ENCODE measurements around the gene RBMS3.
"Not testable (repeated sequence)": the region's sequence is repeated elsewhere in the genome, so short reads cannot be mapped to it uniquely, and the experiment has no call there.

Gene RBMS3

DNA sequence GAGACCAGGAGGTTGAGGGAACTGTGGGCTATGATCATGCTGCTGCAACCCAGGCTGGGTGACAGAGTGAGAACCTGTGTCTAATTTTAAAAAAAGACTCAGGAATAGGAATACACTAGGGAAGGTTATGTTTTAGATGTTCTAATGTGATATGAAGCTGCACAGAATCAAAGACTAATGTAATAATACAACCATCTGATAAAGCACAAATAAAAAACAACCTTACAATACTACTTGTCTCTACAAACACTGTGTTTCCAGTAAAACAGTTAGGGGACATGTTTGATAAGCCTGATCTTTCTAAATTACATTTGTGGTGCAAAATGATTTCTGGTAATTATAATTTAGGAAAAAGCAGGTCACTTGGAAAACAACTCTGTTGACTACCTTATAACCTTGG lies 56.7 kb downstream of the RBMS3 start:
- DNase-seq (ENCODE audit: extremely low read depth in 1 of 2, low read depth in 1 of 2), result no peak

GRCh38 chr3:29338377-29338776 lies 57.5 kb downstream of the RBMS3 start:
- DNase-seq (ENCODE audit: extremely low read depth in 1 of 2, low read depth in 1 of 2), result no peak

GRCh38 chr3:29339016-29339833 lies 58.4 kb downstream of the RBMS3 start:
- no peak for DNase-seq (ENCODE audit: extremely low read depth in 1 of 2, low read depth in 1 of 2)

- DNase-seq (ENCODE audit: extremely low read depth in 1 of 2, low read depth in 1 of 2), result no peak
Measured at GRCh38 chr3:29344154-29344553, 63.3 kb downstream of the RBMS3 start.

DNA sequence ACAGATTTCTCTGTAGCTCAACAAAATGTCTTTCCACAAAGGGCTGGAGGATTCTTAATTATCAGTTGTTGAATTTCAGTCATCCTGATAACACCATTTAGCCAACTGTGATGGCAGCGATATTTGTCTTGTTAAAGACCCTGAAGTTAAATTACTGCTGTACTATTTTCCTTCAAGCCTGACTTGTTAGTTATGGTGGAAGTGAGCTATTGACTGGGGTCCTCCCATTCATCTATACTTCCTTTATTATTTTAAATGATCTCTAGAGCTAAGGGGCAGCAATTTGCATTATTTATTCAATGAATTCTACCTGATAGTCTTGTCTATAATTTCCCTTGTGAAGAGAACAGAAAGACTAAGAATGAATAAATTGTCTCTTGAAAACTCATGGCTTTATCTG lies 64.1 kb downstream of the RBMS3 start:
- no peak for DNase-seq (ENCODE audit: extremely low read depth in 1 of 2, low read depth in 1 of 2)

GRCh38 chr3:29345516-29346300 lies 64.8 kb downstream of the RBMS3 start:
- DNase-seq (ENCODE audit: extremely low read depth in 1 of 2, low read depth in 1 of 2), result no peak

DNA sequence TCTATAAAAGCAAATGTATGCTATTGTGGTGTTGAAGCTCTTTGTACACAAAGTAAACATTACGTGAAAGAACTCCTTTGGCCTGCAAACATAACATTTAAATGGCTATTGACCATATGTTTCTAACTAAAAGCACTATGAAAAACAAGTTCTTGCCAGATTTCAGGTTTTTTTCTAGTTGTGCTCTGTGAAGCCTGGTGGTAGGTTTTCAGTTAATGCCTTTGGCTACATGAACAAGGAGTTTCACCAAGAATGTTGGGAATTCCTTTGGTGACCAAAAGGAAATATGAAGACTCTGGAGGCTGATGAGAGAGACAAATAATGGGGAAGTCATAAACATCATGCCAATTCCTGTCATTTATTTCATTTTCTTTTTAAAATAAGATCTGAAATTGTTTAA lies 66.0 kb downstream of the RBMS3 start:
- no peak for DNase-seq (ENCODE audit: extremely low read depth in 1 of 2, low read depth in 1 of 2)

DNA sequence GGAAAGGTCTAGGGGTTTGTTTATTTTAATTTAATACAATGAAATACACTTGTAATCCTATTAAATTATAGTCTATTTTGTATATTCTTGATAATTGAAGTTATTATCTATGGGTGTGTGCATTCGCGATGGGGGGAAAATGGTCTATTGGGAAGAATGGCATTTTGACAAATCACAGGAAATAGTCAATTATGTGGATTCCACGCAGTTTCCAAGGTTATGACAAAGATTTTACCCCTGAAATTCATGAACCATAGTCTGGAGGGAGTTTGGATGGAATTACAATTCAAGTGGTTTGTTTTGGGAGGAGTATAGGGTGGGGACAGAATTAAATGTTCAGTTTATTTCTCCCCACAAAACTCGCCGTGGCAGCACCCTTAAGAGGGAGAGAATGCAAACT lies 66.5 kb downstream of the RBMS3 start:
- DNase-seq (ENCODE audit: extremely low read depth in 1 of 2, low read depth in 1 of 2), result no peak

DNA sequence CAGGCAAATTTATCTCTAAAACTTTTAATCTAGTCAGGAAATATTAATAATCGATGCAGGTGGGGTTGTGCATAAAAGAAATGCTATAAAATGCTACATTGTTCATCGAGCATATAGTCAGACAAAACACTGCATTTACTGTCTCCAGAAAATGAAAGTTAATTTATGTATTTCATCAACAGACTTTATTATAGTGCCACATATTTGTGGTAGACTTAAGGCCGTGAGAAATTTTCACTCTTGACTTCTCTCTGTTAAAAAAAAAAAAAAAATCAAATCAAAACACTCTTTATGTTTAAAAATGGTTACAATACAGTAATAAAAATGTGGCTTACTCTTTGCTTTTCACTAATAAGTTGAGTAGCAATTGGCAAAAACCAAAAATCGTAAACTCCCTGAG lies 67.4 kb downstream of the RBMS3 start:
- DNase-seq (ENCODE audit: extremely low read depth in 1 of 2, low read depth in 1 of 2), result no peak

- no peak for DNase-seq (ENCODE audit: extremely low read depth in 1 of 2, low read depth in 1 of 2)
Measured at GRCh38 chr3:29349049-29349448, 68.2 kb downstream of the RBMS3 start.

DNA sequence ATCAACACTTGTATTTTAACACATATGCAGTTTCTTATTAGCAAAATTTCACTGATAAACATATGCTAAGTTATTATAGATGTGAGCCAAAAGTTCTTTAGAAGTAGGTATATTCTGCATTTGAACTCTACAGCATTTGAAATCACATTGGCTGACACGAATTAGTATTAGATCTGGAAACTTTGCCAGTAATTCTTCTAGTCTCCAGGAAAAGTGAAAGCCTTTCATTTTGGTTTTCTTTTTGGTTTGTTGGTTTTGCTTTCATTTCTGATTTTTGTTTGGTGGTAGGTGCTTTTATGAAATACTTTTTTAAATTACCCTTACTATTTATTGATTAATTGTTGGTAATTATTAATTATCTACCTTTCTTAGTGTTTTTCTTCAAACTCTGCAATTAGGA lies 72.9 kb downstream of the RBMS3 start:
- no peak for DNase-seq (ENCODE audit: extremely low read depth in 1 of 2, low read depth in 1 of 2)

DNA sequence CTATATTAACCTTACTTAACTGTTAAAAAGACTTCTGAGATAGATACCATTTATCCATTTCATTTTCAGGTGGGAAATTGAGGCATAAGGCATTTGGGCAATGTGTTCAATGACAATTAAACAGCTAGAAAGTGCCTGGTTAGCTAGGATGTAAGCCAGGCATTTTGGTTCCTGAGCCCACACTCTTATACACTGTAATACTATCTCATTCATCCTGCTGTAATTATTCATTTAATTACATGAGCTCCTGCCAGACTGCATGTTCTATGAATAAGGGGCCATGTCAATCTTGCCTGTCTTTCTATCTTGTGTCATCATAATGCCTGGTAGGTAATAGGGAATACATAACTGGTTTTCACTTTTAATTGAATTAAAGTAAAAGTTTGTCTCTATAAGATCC lies 74.0 kb downstream of the RBMS3 start:
- no peak for DNase-seq (ENCODE audit: extremely low read depth in 1 of 2, low read depth in 1 of 2)

- DNase-seq (ENCODE audit: extremely low read depth in 1 of 2, low read depth in 1 of 2), result no peak
Measured at GRCh38 chr3:29356062-29356461, 75.2 kb downstream of the RBMS3 start.

DNA sequence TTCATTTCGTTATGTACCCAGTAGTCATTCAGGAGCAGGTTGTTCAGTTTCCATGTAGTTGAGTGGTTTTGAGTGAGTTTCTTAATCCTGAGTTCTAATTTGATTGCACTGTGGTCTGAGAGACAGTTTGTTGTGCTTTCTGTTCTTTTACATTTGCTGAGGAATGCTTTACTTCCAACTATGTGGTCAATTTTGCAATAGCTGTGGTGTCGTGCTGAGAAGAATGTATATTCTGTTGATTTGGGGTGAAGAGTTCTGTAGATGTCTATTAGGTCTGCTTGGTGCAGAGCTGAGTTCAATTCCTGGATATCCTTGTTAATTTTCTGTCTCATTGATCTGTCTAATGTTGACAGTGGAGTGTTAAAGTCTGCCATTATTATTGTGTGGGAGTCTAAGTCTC lies 79.4 kb downstream of the RBMS3 start:
- DNase-seq (ENCODE audit: extremely low read depth in 1 of 2, low read depth in 1 of 2), result not testable (repeated sequence)

GRCh38 chr3:29363110-29363509 lies 82.2 kb downstream of the RBMS3 start:
- DNase-seq (ENCODE audit: extremely low read depth in 1 of 2, low read depth in 1 of 2), result no peak

DNA sequence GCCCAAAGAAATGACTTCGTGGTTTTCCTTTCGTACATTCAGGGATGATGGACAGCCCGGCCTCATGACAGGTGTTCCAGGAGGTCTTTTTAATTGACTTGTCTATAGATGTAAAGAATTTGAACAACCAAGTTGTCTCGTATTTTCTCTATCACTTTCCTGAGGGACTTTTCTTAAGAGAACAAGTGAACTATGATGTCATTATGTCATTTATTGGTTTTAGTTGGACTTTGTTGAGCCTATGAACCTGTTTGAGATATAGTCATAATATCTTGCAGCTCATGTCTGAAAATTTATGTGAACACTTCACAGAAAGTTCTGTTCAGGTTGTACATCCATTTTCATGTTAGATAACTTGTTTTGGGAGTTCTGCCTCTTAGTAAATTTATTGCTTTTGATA lies 89.2 kb downstream of the RBMS3 start:
- DNase-seq (ENCODE audit: extremely low read depth in 1 of 2, low read depth in 1 of 2), result no peak

GRCh38 chr3:29370476-29371420 lies 89.9 kb downstream of the RBMS3 start:
- no peak for DNase-seq (ENCODE audit: extremely low read depth in 1 of 2, low read depth in 1 of 2)

GRCh38 chr3:29373131-29373680 lies 92.3 kb downstream of the RBMS3 start:
- no peak for DNase-seq (ENCODE audit: extremely low read depth in 1 of 2, low read depth in 1 of 2)

- DNase-seq (ENCODE audit: extremely low read depth in 1 of 2, low read depth in 1 of 2), result no peak
Measured at GRCh38 chr3:29374226-29374625, 93.4 kb downstream of the RBMS3 start.

- no peak for DNase-seq (ENCODE audit: extremely low read depth in 1 of 2, low read depth in 1 of 2)
Measured at GRCh38 chr3:29379097-29379496, 98.2 kb downstream of the RBMS3 start.

- no peak for DNase-seq (ENCODE audit: extremely low read depth in 1 of 2, low read depth in 1 of 2)
Measured at GRCh38 chr3:29381595-29381994, 100.7 kb downstream of the RBMS3 start.

Data from activated CD8-positive, alpha-beta memory T cell treated with anti-CD3 and anti-CD28 coated beads for 1 hour (primary cell).